ENCODE data around the gene ANKS1A. TPM values are rescaled to one million over a fixed set of nuclear protein-coding genes. Genes with fewer than 3 reads are reported as not detected.
"Not testable (repeated sequence)": the region's sequence is repeated elsewhere in the genome, so short reads cannot be mapped to it uniquely, and the experiment has no call there.

The ANKS1A gene
- total RNA-seq, 1 experiment from 2014 or later, result 14.4 TPM

GRCh38 chr6:34999962-35000361 lies 110.9 kb downstream of the ANKS1A start:
- BruUV-seq (replicated peaks); POLR2A ChIA-PET; DNase-seq (ENCODE audit: low read depth, low spot score); H3K36me3 ChIP-seq (ENCODE audit: control insufficient read depth, insufficient read depth, low read length); CTCF ChIA-PET; H3K9me3 ChIP-seq (ENCODE audit: control insufficient read depth, insufficient read depth, low read depth, low read length); H3K27me3 ChIP-seq (ENCODE audit: control insufficient read depth, insufficient read depth, low read length); H3K4me3 ChIP-seq (ENCODE audit: low read depth in 2 of 2, low read length in 2 of 2); ATAC-seq; intact Hi-C loops (cut with micrococcal nuclease; ENCODE audit: unreplicated experiment); H3K4me1 ChIP-seq (ENCODE audit: control insufficient read depth, insufficient read depth, low read length); H3K27ac ChIP-seq (ENCODE audit: low read length); in situ Hi-C loops (cut with HindIII; ENCODE audit: low pct_unique_long_range_greater_than_20kb, low sequenced_read_pairs): not testable (repeated sequence)

- H3K9me3 ChIP-seq (ENCODE audit: control insufficient read depth, insufficient read depth, low read depth, low read length); H3K4me3 ChIP-seq (ENCODE audit: low read depth in 2 of 2, low read length in 2 of 2); ATAC-seq; H3K4me1 ChIP-seq (ENCODE audit: control insufficient read depth, insufficient read depth, low read length); BruUV-seq (replicated peaks); DNase-seq (ENCODE audit: low read depth, low spot score); H3K27ac ChIP-seq (ENCODE audit: low read length); intact Hi-C loops (cut with micrococcal nuclease; ENCODE audit: unreplicated experiment); CTCF ChIA-PET; in situ Hi-C loops (cut with HindIII; ENCODE audit: low pct_unique_long_range_greater_than_20kb, low sequenced_read_pairs); POLR2A ChIA-PET; H3K27me3 ChIP-seq (ENCODE audit: control insufficient read depth, insufficient read depth, low read length); H3K36me3 ChIP-seq (ENCODE audit: control insufficient read depth, insufficient read depth, low read length): not testable (repeated sequence)
These were observed 112.3 kb downstream of the ANKS1A start for GRCh38 chr6:35001349-35001748.

- BruUV-seq (replicated peaks), result not testable (repeated sequence)
These were observed 115.0 kb downstream of the ANKS1A start for GRCh38 chr6:35003886-35004530.

GRCh38 chr6:35007016-35007415 lies 118.0 kb downstream of the ANKS1A start:
- H3K4me3 ChIP-seq (ENCODE audit: low read depth in 2 of 2, low read length in 2 of 2), result no peak overlapping the region
- no peaks in the 10 kb centered on the region for H3K9me3 ChIP-seq (ENCODE audit: control insufficient read depth, insufficient read depth, low read depth, low read length)
- in situ Hi-C loops (cut with HindIII; ENCODE audit: low pct_unique_long_range_greater_than_20kb, low sequenced_read_pairs) (no loop called here), intact Hi-C loops (cut with micrococcal nuclease; ENCODE audit: unreplicated experiment) (no loop called here)
- H3K27ac ChIP-seq (ENCODE audit: low read length), result no peak overlapping the region
- TF ChIP-seq, protein P1, sequence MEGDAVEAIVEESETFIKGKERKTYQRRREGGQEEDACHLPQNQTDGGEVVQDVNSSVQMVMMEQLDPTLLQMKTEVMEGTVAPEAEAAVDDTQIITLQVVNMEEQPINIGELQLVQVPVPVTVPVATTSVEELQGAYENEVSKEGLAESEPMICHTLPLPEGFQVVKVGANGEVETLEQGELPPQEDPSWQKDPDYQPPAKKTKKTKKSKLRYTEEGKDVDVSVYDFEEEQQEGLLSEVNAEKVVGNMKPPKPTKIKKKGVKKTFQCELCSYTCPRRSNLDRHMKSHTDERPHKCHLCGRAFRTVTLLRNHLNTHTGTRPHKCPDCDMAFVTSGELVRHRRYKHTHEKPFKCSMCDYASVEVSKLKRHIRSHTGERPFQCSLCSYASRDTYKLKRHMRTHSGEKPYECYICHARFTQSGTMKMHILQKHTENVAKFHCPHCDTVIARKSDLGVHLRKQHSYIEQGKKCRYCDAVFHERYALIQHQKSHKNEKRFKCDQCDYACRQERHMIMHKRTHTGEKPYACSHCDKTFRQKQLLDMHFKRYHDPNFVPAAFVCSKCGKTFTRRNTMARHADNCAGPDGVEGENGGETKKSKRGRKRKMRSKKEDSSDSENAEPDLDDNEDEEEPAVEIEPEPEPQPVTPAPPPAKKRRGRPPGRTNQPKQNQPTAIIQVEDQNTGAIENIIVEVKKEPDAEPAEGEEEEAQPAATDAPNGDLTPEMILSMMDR (IDR thresholded peaks at IDR 0.05), result no peak
- no peak for TF ChIP-seq REST (IDR thresholded peaks at IDR 0.05; ENCODE audit: insufficient read depth in 1 of 2, low read depth in 2 of 2, low read length in 1 of 2)
- no peak for TF ChIP-seq SIN3A (IDR thresholded peaks at IDR 0.05; ENCODE audit: borderline replicate concordance, insufficient read depth, low read depth, low read length)
- no peak for TF ChIP-seq POLR2AphosphoS5 (IDR thresholded peaks at IDR 0.05; ENCODE audit: low read depth, low read length)
- no peak for TF ChIP-seq TCF7L2 (IDR thresholded peaks at IDR 0.05; ENCODE audit: low read depth, low read length)
- ChIA-PET CTCF (no interaction called here), POLR2A (no interaction called here)
- ATAC-seq (no peak), DNase-seq (ENCODE audit: low read depth, low spot score) (no peak)
- no peaks in the 10 kb centered on the region for H3K27me3 ChIP-seq (ENCODE audit: control insufficient read depth, insufficient read depth, low read length)
- no TSS peak for BruUV-seq (replicated peaks)
- H3K36me3 ChIP-seq (ENCODE audit: control insufficient read depth, insufficient read depth, low read length), result no peaks in the 10 kb centered on the region
- H3K4me1 ChIP-seq (ENCODE audit: control insufficient read depth, insufficient read depth, low read length), result no peaks in the 10 kb centered on the region

More at GRCh38 chr6:35003886-35004530, 115.0 kb downstream of the ANKS1A start:
- H3K4me1 ChIP-seq (ENCODE audit: control insufficient read depth, insufficient read depth, low read length); DNase-seq (ENCODE audit: low read depth, low spot score); in situ Hi-C loops (cut with HindIII; ENCODE audit: low pct_unique_long_range_greater_than_20kb, low sequenced_read_pairs); H3K27ac ChIP-seq (ENCODE audit: low read length); H3K4me3 ChIP-seq (ENCODE audit: low read depth in 2 of 2, low read length in 2 of 2); intact Hi-C loops (cut with micrococcal nuclease; ENCODE audit: unreplicated experiment); H3K36me3 ChIP-seq (ENCODE audit: control insufficient read depth, insufficient read depth, low read length); ATAC-seq; H3K27me3 ChIP-seq (ENCODE audit: control insufficient read depth, insufficient read depth, low read length); H3K9me3 ChIP-seq (ENCODE audit: control insufficient read depth, insufficient read depth, low read depth, low read length): not testable (repeated sequence)
- CTCF ChIA-PET, result interaction anchor here (0.6 kb wide), 1 partner anchor 444 kb away, joined by 10 read pairs; no protein-coding TSS in a partner anchor
- POLR2A ChIA-PET, result interaction anchor here (0.6 kb wide), 1 partner anchor 20 kb away, joined by 3 read pairs; no protein-coding TSS in a partner anchor
